ES-I3 (cell line): ENCODE measurements around the gene SLC9C1.

Experiments used
- H3K36me3 ChIP-seq: 2 replicates; pipeline ENCODE4 v1.6.1; 2013; ENCODE audit warnings: mild to moderate bottlenecking, low read length, control low read depth, moderate library complexity; ENCODE audit not compliant: insufficient read depth
- H3K4me1 ChIP-seq: 2 replicates; pipeline ENCODE4 v1.6.1; 2013; ENCODE audit warnings: mild to moderate bottlenecking, control low read depth, low read length; ENCODE audit not compliant: insufficient read depth
- H3K9ac ChIP-seq: 2 replicates; pipeline ENCODE4 v1.6.1; 2013; ENCODE audit warnings: low read depth, mild to moderate bottlenecking, low read length, moderate library complexity
- H3K9me3 ChIP-seq: 2 replicates; pipeline ENCODE4 v1.6.1; 2013; ENCODE audit warnings: mild to moderate bottlenecking, low read length, moderate library complexity; ENCODE audit not compliant: control insufficient read depth, insufficient read depth

Gene SLC9C1

GRCh38 chr3:112138219-112138969, 155.6 kb downstream of the SLC9C1 start:
- Histone ChIP-seq H3K4me1 (peaks cover 23% of the 10 kb centered on the region; the same call in 1 of the 2 replicates), H3K36me3 (no peaks in the 10 kb centered on the region), H3K9me3 (no peaks in the 10 kb centered on the region), H3K9ac (no peak overlapping the region)

- H3K9ac ChIP-seq, result no peak overlapping the region
- peaks cover 23% of the 10 kb centered on the region; the same call in 1 of the 2 replicates for H3K4me1 ChIP-seq
- no peaks in the 10 kb centered on the region for H3K9me3 ChIP-seq
- no peaks in the 10 kb centered on the region for H3K36me3 ChIP-seq
These were observed 156.2 kb downstream of the SLC9C1 start for GRCh38 chr3:112137781-112138180.

GRCh38 chr3:112136959-112137693, 156.9 kb downstream of the SLC9C1 start:
- Histone ChIP-seq H3K4me1 (peaks cover 23% of the 10 kb centered on the region; the same call in 1 of the 2 replicates), H3K36me3 (no peaks in the 10 kb centered on the region), H3K9ac (no peak overlapping the region), H3K9me3 (no peaks in the 10 kb centered on the region)

GRCh38 chr3:112136046-112136445, 158.0 kb downstream of the SLC9C1 start:
- Histone ChIP-seq H3K4me1 (peaks cover 23% of the 10 kb centered on the region; the same call in 1 of the 2 replicates), H3K36me3 (no peaks in the 10 kb centered on the region), H3K9me3 (no peaks in the 10 kb centered on the region), H3K9ac (no peak overlapping the region)

- Histone ChIP-seq H3K9me3 (no peaks in the 10 kb centered on the region), H3K9ac (no peak overlapping the region), H3K36me3 (no peaks in the 10 kb centered on the region), H3K4me1 (peaks cover 30% of the 10 kb centered on the region)
These were observed 159.5 kb downstream of the SLC9C1 start for GRCh38 chr3:112134335-112135124.

- H3K9me3 ChIP-seq, result no peaks in the 10 kb centered on the region
- H3K4me1 ChIP-seq, result peaks cover 37% of the 10 kb centered on the region
- H3K9ac ChIP-seq, result no peak overlapping the region
- H3K36me3 ChIP-seq, result no peaks in the 10 kb centered on the region
These were observed 160.2 kb downstream of the SLC9C1 start for GRCh38 chr3:112133626-112134334.

- Histone ChIP-seq H3K4me1 (peaks cover 37% of the 10 kb centered on the region), H3K36me3 (no peaks in the 10 kb centered on the region), H3K9me3 (no peaks in the 10 kb centered on the region), H3K9ac (no peak within 1 kb of the TSS)
These were observed 161.0 kb downstream of the SLC9C1 start, which contains the start of gene GCSAM for GRCh38 chr3:112132975-112133448. Gene GCSAM (minus strand): TSS chr3:112133248. CDS start chr3:112133120, 128 bp downstream.

GRCh38 chr3:112132554-112132953, 161.5 kb downstream of the SLC9C1 start:
- H3K36me3 ChIP-seq, result no peaks in the 10 kb centered on the region
- no peaks in the 10 kb centered on the region for H3K9me3 ChIP-seq
- peaks cover 37% of the 10 kb centered on the region for H3K4me1 ChIP-seq
- no peak overlapping the region for H3K9ac ChIP-seq

GRCh38 chr3:112132088-112132487, 161.9 kb downstream of the SLC9C1 start:
- Histone ChIP-seq H3K4me1 (peaks cover 37% of the 10 kb centered on the region), H3K36me3 (no peaks in the 10 kb centered on the region), H3K9ac (no peak overlapping the region), H3K9me3 (no peaks in the 10 kb centered on the region)

GRCh38 chr3:112131111-112131510, 162.9 kb downstream of the SLC9C1 start:
- Histone ChIP-seq H3K36me3 (no peaks in the 10 kb centered on the region), H3K9me3 (no peaks in the 10 kb centered on the region), H3K4me1 (peaks cover 35% of the 10 kb centered on the region), H3K9ac (no peak overlapping the region)

- no peaks in the 10 kb centered on the region for H3K36me3 ChIP-seq
- H3K9me3 ChIP-seq, result no peaks in the 10 kb centered on the region
- H3K9ac ChIP-seq, result no peak overlapping the region
- peaks cover 40% of the 10 kb centered on the region for H3K4me1 ChIP-seq
These were observed 163.4 kb downstream of the SLC9C1 start for GRCh38 chr3:112130638-112130993.

GRCh38 chr3:112129925-112130637, 163.9 kb downstream of the SLC9C1 start:
- H3K9me3 ChIP-seq, result no peaks in the 10 kb centered on the region
- H3K4me1 ChIP-seq, result peaks cover 45% of the 10 kb centered on the region
- no peaks in the 10 kb centered on the region for H3K36me3 ChIP-seq
- no peak overlapping the region for H3K9ac ChIP-seq
